Activated T-helper 1 cell treated with Interleukin-2 at 50 U/mL for 16 hours (primary cell): ENCODE results near the gene CDC40.
"Not testable (repeated sequence)": the region's sequence is repeated elsewhere in the genome, so short reads cannot be mapped to it uniquely, and the experiment has no call there.

Experiments used
- DNase-seq: peaks from one replicate; pipeline ENCODE4 v3.0.0-alpha.2; 2020; ENCODE audit warnings: low read depth

CDC40 gene

GRCh38 chr6:110201151-110201884 is 21.1 kb downstream of the CDC40 start:
- no peak for DNase-seq

DNA sequence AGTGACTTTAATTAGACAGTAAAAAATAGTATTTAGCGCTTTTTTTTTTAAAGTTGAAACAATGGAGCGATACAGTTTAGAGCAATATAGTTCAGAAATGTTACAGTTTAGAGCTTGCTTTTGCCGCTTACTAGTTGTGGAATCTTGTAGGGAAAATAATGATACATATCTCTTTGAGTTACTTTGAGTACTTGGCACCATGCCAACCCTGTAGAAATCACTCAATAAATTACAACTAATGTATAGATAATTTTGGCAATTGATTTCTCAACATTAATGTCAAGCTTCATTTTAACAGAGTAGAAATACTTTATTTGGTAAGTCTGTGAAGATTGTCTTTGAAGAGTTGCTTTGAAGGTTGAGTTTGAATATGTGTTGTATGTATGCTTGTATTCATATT is 27.4 kb downstream of the CDC40 start:
- no peak for DNase-seq

DNA sequence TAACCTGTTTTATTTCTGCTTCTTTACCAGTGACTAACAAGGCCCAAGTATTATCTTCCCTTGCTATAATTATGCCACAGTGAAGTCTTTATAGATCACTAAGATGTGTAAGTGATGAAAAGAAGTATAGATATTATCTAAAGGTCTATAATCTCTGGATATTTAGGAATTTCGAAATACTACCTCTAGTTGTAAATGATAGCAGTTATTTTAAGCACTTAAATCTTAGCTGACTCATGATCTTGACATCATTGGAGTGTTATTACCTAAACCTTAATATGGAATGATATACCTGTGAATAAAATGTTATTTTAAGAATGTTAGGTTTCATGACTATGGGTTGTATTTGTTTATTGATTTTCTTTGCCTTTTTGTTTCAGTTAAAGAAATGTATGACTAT is 31.5 kb downstream of the CDC40 start:
- DNase-seq = no peak

DNA sequence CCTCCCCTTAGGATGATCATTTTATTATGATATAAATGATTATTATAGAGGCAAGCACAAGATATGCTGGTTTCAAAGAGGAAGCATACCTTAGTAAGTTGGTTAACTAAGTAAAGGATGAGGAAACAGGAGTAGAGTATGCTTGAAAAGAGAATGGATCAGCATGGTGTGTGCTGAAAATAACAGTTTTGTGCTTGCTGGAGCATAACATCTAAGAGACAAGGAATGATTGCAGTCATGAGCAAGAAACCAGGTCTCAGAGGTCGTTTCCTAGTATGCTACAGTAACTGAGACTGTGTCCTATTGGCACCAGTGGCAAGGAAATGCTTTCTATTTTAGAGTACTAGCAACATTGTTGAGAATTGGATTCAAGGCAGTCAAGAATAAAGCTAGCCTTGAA is 34.1 kb downstream of the CDC40 start:
- no peak for DNase-seq

GRCh38 chr6:110216140-110216539 is 35.9 kb downstream of the CDC40 start:
- DNase-seq = no peak

DNA sequence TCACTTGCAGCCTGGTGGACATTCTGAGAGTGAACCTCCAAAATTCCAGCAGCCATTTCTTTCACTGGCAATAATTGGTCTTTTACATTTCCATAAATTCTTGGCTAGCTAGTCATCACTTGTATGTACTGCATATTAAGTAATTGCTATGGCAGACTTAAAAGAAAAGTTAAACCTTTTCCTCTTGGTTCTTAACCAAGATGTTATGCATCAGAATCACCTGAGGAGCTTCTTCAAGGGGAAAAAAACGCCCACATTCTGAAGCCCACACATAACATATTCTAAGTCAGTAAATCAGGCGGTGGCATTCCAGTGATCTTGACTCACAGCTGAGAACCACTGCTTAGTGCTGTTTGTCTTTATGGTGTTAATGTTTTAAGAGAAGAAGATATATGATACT is 37.0 kb downstream of the CDC40 start:
- no peak for DNase-seq

GRCh38 chr6:110221738-110222137 is 41.5 kb downstream of the CDC40 start:
- DNase-seq = no peak

GRCh38 chr6:110226261-110226660 is 46.0 kb downstream of the CDC40 start:
- no peak for DNase-seq

GRCh38 chr6:110232450-110232849 is 52.2 kb downstream of the CDC40 start:
- DNase-seq = no peak

DNA sequence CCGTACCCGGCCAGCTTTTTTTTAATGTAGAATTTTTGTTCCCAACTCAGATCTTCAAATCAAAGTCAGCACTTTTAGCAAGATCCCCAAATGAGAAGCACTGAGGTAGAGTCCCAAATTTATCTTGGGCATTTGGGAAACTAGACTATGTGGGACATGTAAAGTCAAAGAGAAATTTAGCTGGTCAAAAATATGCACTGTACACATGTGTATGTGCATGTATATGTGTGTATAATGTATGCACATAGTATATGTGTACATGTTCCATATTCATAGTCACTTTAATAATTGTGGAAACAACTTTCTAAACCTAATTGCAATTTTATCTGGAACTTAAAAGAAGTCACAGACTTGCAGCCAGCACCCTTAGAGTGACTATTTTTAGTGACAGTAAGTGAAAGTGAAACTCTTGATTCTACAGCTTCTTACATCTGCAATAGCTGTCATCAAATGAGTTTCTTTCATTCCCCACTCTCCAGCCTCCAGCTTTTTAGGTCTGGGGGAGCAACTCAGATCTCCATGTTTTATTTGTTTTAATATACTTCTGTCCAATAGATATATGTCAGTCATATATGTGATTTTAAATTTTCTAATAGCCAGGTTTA is 53.6 kb downstream of the CDC40 start:
- no peak for DNase-seq

- DNase-seq = not testable (repeated sequence)
Observed at GRCh38 chr6:110236007-110236406, 55.8 kb downstream of the CDC40 start.

DNA sequence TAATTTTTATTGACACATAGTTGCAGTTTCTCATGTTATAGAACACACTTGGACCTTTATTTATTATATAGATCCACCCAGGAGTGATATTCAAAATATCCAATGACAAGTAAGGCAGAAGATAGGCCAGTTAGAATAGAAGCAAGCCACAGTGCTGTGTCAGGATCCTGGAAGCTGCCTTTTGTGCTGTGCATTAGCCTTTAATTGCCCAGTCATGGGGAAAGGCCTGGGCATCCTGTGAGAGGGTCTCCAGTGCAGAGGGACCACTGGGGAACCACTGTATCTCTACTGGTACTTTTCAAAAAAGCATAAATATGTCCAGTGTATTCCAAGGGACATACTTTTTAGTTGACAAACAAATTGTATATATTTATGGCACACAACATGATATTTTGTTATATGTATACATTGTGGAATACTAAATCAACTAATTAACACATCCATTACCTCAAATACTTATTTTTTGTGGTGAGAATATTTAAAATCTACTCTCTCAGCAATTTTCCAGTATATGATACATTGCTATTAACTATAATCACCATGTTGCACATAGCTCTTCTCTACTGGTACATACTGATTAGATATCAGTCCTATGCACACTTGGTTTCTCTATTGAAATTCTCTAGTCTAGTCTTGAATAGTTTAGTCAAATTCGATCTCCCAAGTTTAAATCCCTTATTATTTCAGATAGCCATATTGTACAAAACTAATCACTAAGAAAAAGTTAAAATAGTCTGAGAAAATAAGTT is 59.5 kb downstream of the CDC40 start:
- no peak for DNase-seq

- not testable (repeated sequence) for DNase-seq
Observed at GRCh38 chr6:110244621-110245020, 64.4 kb downstream of the CDC40 start.

DNA sequence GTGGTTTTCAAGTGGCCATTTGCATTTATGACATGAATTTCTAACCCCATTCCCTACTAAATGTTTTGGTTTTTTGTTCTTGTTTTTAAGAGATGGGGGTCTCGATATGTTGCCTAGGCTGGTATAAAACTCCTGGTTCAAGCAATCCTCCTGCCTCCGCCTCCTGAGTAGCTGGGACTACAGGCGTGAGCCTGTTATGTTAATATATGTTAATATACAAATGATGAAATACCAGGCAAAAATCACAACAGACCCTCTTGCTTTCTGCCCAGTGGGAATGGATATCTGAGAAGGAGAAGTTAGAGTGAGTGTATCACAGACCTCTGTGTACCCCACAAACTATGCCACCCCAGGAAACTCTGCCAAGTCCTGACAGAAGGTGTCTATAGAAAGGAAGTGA is 66.2 kb downstream of the CDC40 start:
- no peak for DNase-seq

DNA sequence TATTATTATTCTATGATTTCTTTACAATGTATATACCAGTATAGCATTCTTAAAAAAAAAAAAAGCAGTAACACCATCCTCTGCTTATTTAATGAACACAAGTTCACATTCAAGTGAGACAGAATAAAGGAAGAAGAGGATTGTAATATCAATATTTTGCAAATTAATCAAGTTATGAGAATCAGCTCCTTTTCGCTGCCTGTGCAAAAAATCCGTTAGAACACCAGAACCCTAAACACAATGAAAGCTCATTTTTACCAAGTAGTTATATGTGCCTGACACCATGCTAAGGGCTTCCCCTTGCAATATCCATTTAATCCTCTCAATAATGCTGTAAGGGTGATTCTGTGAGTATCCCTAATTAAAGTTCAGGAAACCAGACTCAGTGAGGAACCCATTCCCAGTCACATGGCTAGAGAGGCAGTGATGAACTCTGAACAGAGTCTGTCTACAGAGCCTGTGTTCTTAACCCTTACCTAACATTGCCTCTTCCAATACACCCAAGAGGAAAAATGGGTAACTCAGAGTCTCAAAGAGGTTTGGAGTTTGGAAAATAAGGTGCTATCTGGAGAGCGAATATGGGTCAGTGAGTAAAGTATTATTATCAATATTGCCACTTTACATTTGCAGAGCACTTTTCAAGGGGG is 66.8 kb downstream of the CDC40 start:
- no peak for DNase-seq

DNA sequence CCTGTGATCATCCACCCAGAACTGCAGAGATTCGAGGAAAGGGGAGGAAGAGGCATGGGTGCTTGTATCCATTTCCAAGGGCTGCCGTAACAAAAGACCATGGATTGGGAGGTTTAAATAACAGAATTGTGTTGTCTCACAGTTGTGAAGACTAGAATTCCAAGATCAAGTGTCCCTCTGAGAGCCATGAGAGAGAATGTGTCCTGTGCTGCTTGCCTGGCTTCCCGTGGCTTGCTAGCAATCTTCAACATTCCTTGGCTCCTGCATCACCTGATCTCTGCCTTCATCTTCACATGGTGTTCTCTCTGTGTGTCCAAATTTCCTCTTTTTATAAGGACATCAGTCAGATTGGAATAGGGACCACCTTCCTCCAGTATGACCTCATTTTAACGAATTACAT is 69.8 kb downstream of the CDC40 start:
- DNase-seq = no peak

DNA sequence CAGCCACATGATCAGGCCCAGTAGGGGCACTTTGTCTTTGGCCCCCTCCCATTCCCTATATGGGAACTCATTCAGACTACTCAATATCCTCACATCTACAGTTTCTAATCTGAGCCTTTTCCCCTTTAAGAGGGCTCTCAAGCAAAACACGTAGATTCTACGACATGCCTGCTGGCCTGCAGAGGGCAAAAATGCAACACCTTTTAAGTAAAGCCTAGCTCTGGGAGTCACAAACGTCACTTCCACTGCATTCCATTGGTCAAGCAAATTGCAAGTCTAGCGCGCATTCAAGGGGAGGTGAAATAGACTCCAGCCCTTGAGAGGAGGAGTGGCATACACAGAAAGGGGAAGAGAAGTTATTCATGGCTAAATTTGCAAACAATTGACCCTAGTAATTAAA is 70.6 kb downstream of the CDC40 start:
- no peak for DNase-seq

- DNase-seq = no peak
Observed at GRCh38 chr6:110255211-110255750, 75.1 kb downstream of the CDC40 start.

DNA sequence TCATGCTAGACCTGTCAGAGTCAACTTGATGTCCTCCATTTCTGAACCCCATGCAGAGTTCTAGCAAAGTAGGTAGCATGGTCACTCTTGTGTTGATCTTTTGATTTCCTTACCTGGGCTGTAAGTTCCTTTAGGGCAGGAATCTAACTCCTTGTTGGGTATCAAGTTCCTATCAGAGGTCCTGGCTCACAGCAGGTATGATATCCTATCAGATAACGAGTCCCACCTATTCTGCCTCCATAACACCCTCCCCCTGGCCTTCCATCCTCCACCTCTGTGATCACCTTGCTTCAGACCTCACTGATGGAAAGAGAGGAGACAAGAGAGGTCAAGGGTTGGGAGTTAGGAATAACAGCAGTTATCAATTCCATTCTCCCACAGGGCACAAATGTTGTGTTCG is 76.1 kb downstream of the CDC40 start:
- DNase-seq = no peak

DNA sequence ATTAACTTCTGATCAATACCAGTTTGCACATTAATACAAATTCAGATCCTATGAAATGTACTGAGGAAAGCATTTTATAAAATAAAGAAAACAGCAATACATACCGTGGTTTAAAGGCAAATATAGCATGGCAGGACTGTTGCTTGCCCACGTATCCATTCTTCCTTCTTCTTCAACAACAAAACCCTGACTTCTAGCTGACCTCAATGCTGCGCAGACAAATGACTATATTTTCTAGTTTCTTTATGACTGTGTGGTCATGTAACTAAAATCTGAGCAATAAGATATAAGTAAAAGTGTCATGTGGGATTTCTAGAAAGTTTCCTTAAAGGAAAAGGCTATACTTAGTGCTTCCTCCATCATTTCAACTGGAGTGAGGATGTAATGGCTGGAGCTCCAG is 85.0 kb downstream of the CDC40 start:
- no peak for DNase-seq

GRCh38 chr6:110266996-110267395 is 86.8 kb downstream of the CDC40 start:
- no peak for DNase-seq

DNA sequence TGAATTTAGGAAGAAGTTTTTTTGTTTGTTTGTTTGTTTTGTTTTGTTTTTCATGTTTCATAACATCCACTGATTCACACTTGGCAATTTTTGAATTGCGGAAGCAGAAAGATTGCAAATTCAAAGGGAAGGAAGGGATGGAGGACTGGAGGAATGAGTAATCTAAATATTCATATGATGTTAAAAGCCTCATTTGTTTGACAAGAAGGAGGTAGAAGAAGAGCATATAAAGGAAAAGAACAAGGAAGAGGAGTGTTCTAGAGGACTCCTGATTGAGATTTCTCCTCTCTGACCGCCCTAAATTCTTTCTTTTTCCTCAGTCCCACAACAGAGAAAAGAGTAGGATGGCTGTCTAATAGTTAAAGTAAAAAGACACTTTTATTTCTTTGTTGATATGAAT is 89.4 kb downstream of the CDC40 start:
- DNase-seq = no peak

GRCh38 chr6:110270165-110270564 is 89.9 kb downstream of the CDC40 start:
- no peak for DNase-seq
